Measurements from ENCODE around the gene NFS1. TPM values are rescaled to one million over a fixed set of nuclear protein-coding genes. Genes with fewer than 3 reads are reported as not detected.
"Not testable (repeated sequence)": the region's sequence is repeated elsewhere in the genome, so short reads cannot be mapped to it uniquely, and the experiment has no call there.

The NFS1 gene
- polyA plus RNA-seq, 2 of the 4 experiments (the other 2 are of a cell fraction), result 44.0 to 50.5 TPM

DNA sequence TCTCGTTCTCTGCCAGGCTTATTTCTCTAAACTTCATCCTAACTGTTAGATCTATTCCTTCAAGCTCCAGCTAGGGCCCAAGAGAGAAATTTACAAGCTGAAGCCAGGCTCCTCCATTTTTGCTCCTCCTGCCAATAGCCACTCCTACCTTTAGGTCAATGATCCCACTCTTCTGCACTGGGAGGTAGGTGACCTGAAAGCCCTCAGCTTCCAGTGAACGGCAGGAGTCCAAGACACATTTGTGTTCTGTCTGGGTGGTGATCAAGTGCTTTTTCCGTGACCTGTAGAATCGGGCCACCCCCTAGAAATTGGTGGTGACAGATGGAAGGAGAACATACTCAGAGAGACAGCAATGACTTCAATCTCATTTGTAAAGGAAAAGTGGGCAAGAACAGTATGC lies 8.9 kb downstream of the NFS1 start:
- TF ChIP-seq ATOH8 (CRISPR knock-in tag; IDR thresholded peaks at IDR 0.05; ENCODE audit: low read depth) (no peak), MAX (IDR thresholded peaks at IDR 0.05) (no peak), NFE2L2 (conservative IDR thresholded peaks at IDR 0.05; ENCODE audit: low read length) (no peak)
- ATAC-seq, result peak in 1 of 2 experiments; percentile 64; a peak in 2 of 6 replicates
- FAIRE-seq, result no peak
- ChIA-PET POLR2A (interaction anchor here (0.7 kb wide), 1 partner anchor 257 kb away, joined by 3 read pairs; no protein-coding TSS in a partner anchor), CTCF (no interaction called here)
- no peak overlapping the region for H3K4me2 ChIP-seq
- 84% methylated on average over 4 of the region's 4 CpGs for WGBS (ENCODE audit: missing lambda C conversion rate)
- H3K27ac ChIP-seq, result no peak overlapping the region
- no peak overlapping the region for H3K4me3 ChIP-seq
- no peaks in the 10 kb centered on the region for H3K9me3 ChIP-seq
- DNase-seq (ENCODE audit: low read depth in 1 of 2, low spot score in 1 of 2), result no peak
- H3K4me1 ChIP-seq, result no peaks in the 10 kb centered on the region

GRCh38 chr20:35686872-35687271 lies 12.3 kb downstream of the NFS1 start:
- ATAC-seq, POLR2A ChIA-PET, H3K4me2 ChIP-seq, H3K9me3 ChIP-seq, H3K4me3 ChIP-seq, H3K4me1 ChIP-seq, H3K27ac ChIP-seq, FAIRE-seq: not testable (repeated sequence)
- TF ChIP-seq RAD21 (conservative IDR thresholded peaks at IDR 0.05 in 1 of 2, IDR thresholded peaks at IDR 0.05 in 1 of 2), result peak; percentile 37 to 72; a peak in 4 of 5 replicates
- peak; percentile 38; the same call in 2 of the 3 replicates for TF ChIP-seq SMC3 (IDR thresholded peaks at IDR 0.05)
- TF ChIP-seq CTCF (IDR thresholded peaks at IDR 0.05), result peak; percentile 39
- CTCF ChIA-PET, result interaction anchor here (0.6 to 3.2 kb wide), 5 partner anchors 10 to 267 kb away, joined by 3 to 14 read pairs (median 4); partner anchors contain the start of gene SCAND1
- DNase-seq (ENCODE audit: low read depth in 1 of 2, low spot score in 1 of 2), result peak in 1 of 2 experiments; percentile 69
- WGBS (ENCODE audit: missing lambda C conversion rate), result 72% methylated on average over 11 of the region's 11 CpGs

DNA sequence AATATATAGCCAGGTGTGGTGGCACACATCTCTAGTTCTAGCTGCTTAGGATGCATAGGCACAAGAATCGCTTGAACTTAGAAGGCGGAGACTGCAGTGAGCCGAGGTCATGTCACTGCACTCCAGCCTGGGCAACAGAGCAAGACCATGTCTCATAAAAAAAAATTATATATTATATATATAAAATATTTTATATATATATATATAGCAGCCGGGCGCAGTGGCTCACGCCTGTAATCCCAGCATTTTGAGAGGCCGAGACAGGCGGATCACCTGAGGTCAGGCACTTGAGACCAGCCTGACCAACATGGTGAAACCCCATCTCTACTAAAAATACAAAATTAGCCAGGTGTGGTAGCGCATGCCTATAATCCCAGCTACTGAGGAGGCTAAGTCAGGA lies 13.8 kb downstream of the NFS1 start:
- CTCF ChIA-PET, result interaction anchor here (1.1 to 3.2 kb wide), 2 partner anchors 8 to 19 kb away, joined by 3 to 14 read pairs; no protein-coding TSS in a partner anchor
- H3K4me2 ChIP-seq; FAIRE-seq; H3K4me3 ChIP-seq; POLR2A ChIA-PET; H3K27ac ChIP-seq; H3K4me1 ChIP-seq; H3K9me3 ChIP-seq; ATAC-seq; DNase-seq (ENCODE audit: low read depth in 1 of 2, low spot score in 1 of 2): not testable (repeated sequence)
- 93% methylated on average over 9 of the region's 9 CpGs for WGBS (ENCODE audit: missing lambda C conversion rate)

GRCh38 chr20:35681960-35682359 lies 17.2 kb downstream of the NFS1 start:
- no peak overlapping the region for H3K4me3 ChIP-seq
- TF ChIP-seq CBX2 (IDR thresholded peaks at IDR 0.05; ENCODE audit: borderline replicate concordance, low read depth) (no peak), MAZ (IDR thresholded peaks at IDR 0.05; ENCODE audit: borderline replicate concordance, low read depth, low read length) (no peak), NR3C1 (IDR thresholded peaks at IDR 0.05) (no peak), FOXS1 (CRISPR knock-in tag; IDR thresholded peaks at IDR 0.05) (no peak), CTCF (IDR thresholded peaks at IDR 0.05) (no peak), ZC3H11A (IDR thresholded peaks at IDR 0.05) (no peak), KDM5A (IDR thresholded peaks at IDR 0.05) (no peak)
- H3K4me2 ChIP-seq, result no peak overlapping the region
- no peak overlapping the region for H3K27ac ChIP-seq
- no peak for DNase-seq (ENCODE audit: low read depth in 1 of 2, low spot score in 1 of 2)
- WGBS (ENCODE audit: missing lambda C conversion rate), result 94% methylated on average over 1 of the region's 1 CpG
- no peaks in the 10 kb centered on the region for H3K4me1 ChIP-seq
- no peak for ATAC-seq
- CTCF ChIA-PET, result no interaction called here
- no peak for FAIRE-seq
- POLR2A ChIA-PET, result no interaction called here
- no peaks in the 10 kb centered on the region for H3K9me3 ChIP-seq
